OCI-LY1 (cell line): ENCODE measurements around the gene MYOM1.
A peak's percentile ranks its signal among the peaks of the same experiment; 100 is the strongest.

ENCODE experiments used
- H2AFZ ChIP-seq: fragments of 200-600 bp; sonication (generic), shearing (Covaris generic); 2 replicates; pipeline ENCODE4 v1.6.0; 2014; ENCODE audit warnings: antibody characterized with exemption, mild to moderate bottlenecking, low read length
- H3F3A ChIP-seq: fragments of 200-600 bp; sonication (generic), shearing (Covaris generic); 2 replicates; pipeline ENCODE4 v1.6.0; 2014; ENCODE audit warnings: mild to moderate bottlenecking, antibody characterized with exemption, low read length, moderate library complexity; ENCODE audit not compliant: insufficient read depth
- H3K27ac ChIP-seq: fragments of 200-600 bp; sonication (generic); 2 replicates; pipeline ENCODE4 v1.5.1; 2014; ENCODE audit warnings: low read length, mixed run types, mild to moderate bottlenecking, low read depth; ENCODE audit not compliant: poor library complexity, severe bottlenecking
- H3K27me3 ChIP-seq: fragments of 200-600 bp; sonication (generic); 2 replicates; pipeline ENCODE4 v1.6.0; 2014; ENCODE audit warnings: antibody characterized with exemption, mild to moderate bottlenecking, low read length, moderate library complexity; ENCODE audit not compliant: insufficient read depth
- H3K36me3 ChIP-seq: fragments of 200-600 bp; sonication (generic); 2 replicates; pipeline ENCODE4 v1.6.1; 2014; ENCODE audit warnings: mild to moderate bottlenecking, antibody characterized with exemption, low read length, moderate library complexity, mixed read lengths; ENCODE audit not compliant: insufficient read depth
- H3K4me1 ChIP-seq: fragments of 200-600 bp; sonication (generic); 2 replicates; pipeline ENCODE4 v1.5.1; 2014; ENCODE audit warnings: mild to moderate bottlenecking, low read length, moderate library complexity; ENCODE audit not compliant: insufficient read depth, severe bottlenecking
- H3K4me2 ChIP-seq: fragments of 200-600 bp; sonication (generic), shearing (Covaris generic); 2 replicates; pipeline ENCODE4 v1.6.1; 2014; ENCODE audit warnings: low read length
- H3K4me3 ChIP-seq: fragments of 200-600 bp; sonication (generic); 2 replicates; pipeline ENCODE4 v1.5.1; 2014; ENCODE audit warnings: low read length, low read depth, mild to moderate bottlenecking, mixed read lengths; ENCODE audit not compliant: poor library complexity, severe bottlenecking
- H3K79me2 ChIP-seq: fragments of 200-600 bp; shearing (Covaris generic); 2 replicates; pipeline ENCODE4 v1.6.1; 2016; ENCODE audit warnings: mixed run types, low read length, mixed read lengths; ENCODE audit not compliant: insufficient read depth
- H3K9ac ChIP-seq: fragments of 200-600 bp; sonication (generic), shearing (Covaris generic); 2 replicates; pipeline ENCODE4 v1.6.1; 2014; ENCODE audit warnings: mild to moderate bottlenecking, low read length, mixed read lengths
- H3K9me2 ChIP-seq: fragments of 200-600 bp; sonication (generic), shearing (Covaris generic); 2 replicates; pipeline ENCODE4 v1.6.1; 2014; ENCODE audit warnings: low read depth, mild to moderate bottlenecking, low read length, mixed read lengths
- H3K9me3 ChIP-seq: fragments of 200-600 bp; shearing (Covaris generic); 2 replicates; pipeline ENCODE4 v1.6.1; 2014; ENCODE audit warnings: low read length, mixed read lengths
- H4K20me1 ChIP-seq: fragments of 200-600 bp; sonication (generic), shearing (Covaris generic); 2 replicates; pipeline ENCODE4 v1.6.0; 2016; ENCODE audit warnings: mild to moderate bottlenecking, low read length; ENCODE audit not compliant: insufficient read depth
- CTCF ChIP-seq: fragments of 200-600 bp; sonication (generic), shearing (Covaris generic); IDR thresholded peaks from 2 replicates; pipeline ENCODE4 v1.5.1; 2017; ENCODE audit warnings: mild to moderate bottlenecking, antibody characterized with exemption, low read length, moderate library complexity, mixed read lengths
- EZH2 ChIP-seq: fragments of 200-600 bp; sonication (generic), shearing (Covaris generic); IDR thresholded peaks from 2 replicates; pipeline ENCODE4 v1.8.0; 2017; ENCODE audit warnings: borderline replicate concordance, mixed run types, mild to moderate bottlenecking, antibody characterized with exemption, low read length, moderate library complexity, mixed read lengths

MYOM1 gene

GRCh38 chr18:3263132-3263700 lies 43.4 kb upstream of the MYOM1 start:
- Histone ChIP-seq H3K9me3 (no peaks in the 10 kb centered on the region), H3K27me3 (no peaks in the 10 kb centered on the region), H3K79me2 (peaks cover 55% of the 10 kb centered on the region), H3K27ac (peak overlapping the region; percentile 27), H3K4me1 (peaks cover 54% of the 10 kb centered on the region), H3K9me2 (no peaks in the 10 kb centered on the region), H3K4me3 (peak overlapping the region; percentile 95), H3F3A (no peaks in the 10 kb centered on the region), H3K36me3 (0 out of 2 replicates have a peak, but pooled peaks cover under 1% of the 10 kb centered on the region), H3K9ac (peak overlapping the region; percentile 96), H2AFZ (no peak overlapping the region), H3K4me2 (peak overlapping the region; percentile 69), H4K20me1 (no peaks in the 10 kb centered on the region)
- TF ChIP-seq CTCF (no peak), EZH2 (no peak)

DNA sequence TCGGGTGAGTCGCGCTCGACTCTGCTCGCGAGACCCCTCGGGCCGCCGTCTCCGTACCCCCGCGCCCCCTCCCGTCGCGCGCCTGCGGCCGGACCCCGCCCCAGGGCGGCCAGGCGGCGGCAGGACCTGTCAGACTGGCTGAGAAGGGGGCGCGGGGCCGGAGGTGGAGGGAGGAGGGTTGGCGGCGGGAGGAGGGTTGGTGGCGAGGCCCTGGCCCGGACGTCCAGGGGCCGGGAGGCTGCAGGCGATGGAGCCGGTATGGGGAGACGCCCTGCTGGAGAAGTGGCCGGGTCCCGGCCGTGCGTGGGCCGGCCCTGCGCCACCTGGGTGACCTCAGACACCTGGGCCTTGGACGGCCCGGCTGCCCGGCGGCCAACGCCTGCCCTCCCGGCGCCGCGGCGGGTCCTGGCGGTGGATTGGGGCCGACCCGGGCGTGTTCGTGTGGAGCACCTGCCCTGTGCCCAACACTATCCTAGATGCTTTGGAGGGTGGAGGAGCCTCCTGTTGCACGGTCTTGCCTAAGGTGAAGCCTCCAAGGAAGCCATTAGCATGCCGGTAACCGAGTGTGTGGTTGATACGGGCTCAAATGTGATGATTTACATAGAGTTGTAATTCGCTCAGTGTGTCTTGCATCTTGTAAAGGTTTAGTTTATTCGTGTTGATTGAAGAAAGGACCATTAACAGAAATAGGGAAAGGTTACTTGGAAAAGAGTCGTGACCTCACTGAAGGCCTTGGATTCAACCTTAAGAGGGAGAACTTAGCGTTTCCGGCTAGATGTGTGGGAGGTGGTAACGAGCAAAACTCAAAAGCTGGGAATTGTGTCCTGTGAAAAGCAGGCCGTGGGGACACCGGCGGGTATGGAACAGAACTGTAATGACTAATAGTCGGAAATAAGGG lies 42.7 kb upstream of the MYOM1 start:
- Histone ChIP-seq H2AFZ (no peak overlapping the region), H3K4me2 (peak overlapping the region; percentile 69), H3K4me3 (peak overlapping the region; percentile 95), H3K9me2 (no peaks in the 10 kb centered on the region), H3K27ac (peak overlapping the region; percentile 27), H3K4me1 (peaks cover 54% of the 10 kb centered on the region), H3K9me3 (no peaks in the 10 kb centered on the region), H3K36me3 (peaks cover 8% of the 10 kb centered on the region; the same call in 1 of the 2 replicates), H3F3A (no peaks in the 10 kb centered on the region), H3K27me3 (no peaks in the 10 kb centered on the region), H3K9ac (peak overlapping the region; percentile 96), H3K79me2 (peaks cover 50% of the 10 kb centered on the region), H4K20me1 (no peaks in the 10 kb centered on the region)
- TF ChIP-seq CTCF, result no peak
- TF ChIP-seq EZH2, result no peak

- Histone ChIP-seq H2AFZ (no peak within 1 kb of the TSS), H3F3A (no peaks in the 10 kb centered on the region), H3K9me2 (no peaks in the 10 kb centered on the region), H4K20me1 (no peaks in the 10 kb centered on the region), H3K27ac (peak within 1 kb of the TSS; percentile 73), H3K4me1 (peaks cover 46% of the 10 kb centered on the region), H3K4me2 (peak within 1 kb of the TSS; percentile 69), H3K4me3 (peak within 1 kb of the TSS; percentile 95), H3K27me3 (no peaks in the 10 kb centered on the region), H3K79me2 (peaks cover 42% of the 10 kb centered on the region), H3K9me3 (no peaks in the 10 kb centered on the region), H3K9ac (peak within 1 kb of the TSS; percentile 96), H3K36me3 (peaks cover 17% of the 10 kb centered on the region)
- TF ChIP-seq EZH2 (no peak), CTCF (no peak)
These were observed 41.8 kb upstream of the MYOM1 start, which contains the start of gene MYL12B for GRCh38 chr18:3261373-3262233. MYL12B (plus strand) TSS chr18:3262133; CDS start chr18:3272899, 10,766 bp downstream.
